GM19397 (cell line): ENCODE results near the gene STXBP6.

ENCODE experiments used
- ATAC-seq: cut with Tn5 transposase; IDR thresholded peaks from one replicate; pipeline ENCODE4 v1.9.1; 2021; ENCODE audit warnings: mild to moderate bottlenecking, moderate library complexity; ENCODE audit not compliant: unreplicated experiment

STXBP6 gene

DNA sequence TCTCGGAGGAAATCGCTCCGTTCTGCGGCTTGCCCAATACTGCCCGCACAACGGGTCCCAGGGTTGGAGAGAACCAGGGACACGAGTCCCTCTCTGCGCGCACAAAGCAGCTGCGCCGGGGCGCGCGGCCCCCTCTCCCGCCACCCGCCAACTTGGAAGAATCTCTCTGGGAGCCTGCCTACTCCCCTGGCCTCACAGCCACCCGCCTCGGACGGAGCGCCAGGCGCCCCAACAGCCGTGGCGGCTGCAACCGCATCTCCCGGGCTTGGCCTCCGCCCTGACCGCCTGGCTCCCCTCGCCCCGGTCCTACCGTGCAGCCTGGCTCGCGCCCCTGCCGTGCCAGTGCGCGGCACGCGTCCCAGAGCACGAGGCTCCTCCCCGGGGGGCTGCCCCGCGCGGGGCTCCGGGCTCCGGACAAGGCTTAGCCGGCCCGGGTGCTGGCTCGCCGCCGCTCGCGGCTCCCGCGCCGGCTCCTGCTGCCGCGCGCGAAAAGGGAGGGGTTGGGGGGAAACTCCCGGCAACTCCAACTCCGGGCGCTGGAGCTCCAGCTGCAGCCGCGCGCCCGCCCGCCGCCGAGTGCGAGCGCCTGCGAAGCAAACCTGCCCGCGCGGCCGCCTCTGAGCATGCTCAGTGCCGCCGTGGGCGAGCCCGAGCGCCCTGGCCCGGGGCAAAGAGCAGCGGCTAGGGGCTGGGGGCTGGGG, at the start of gene STXBP6:
Gene STXBP6 (minus strand): TSS at position 580 of the 701 bp plus-strand sequence. CDS start 75,329 bp downstream, outside the sequence.
- peak; percentile 81 for ATAC-seq

- no peak for ATAC-seq
These were observed 47.2 kb upstream of the STXBP6 start for GRCh38 chr14:25097120-25097519.

DNA sequence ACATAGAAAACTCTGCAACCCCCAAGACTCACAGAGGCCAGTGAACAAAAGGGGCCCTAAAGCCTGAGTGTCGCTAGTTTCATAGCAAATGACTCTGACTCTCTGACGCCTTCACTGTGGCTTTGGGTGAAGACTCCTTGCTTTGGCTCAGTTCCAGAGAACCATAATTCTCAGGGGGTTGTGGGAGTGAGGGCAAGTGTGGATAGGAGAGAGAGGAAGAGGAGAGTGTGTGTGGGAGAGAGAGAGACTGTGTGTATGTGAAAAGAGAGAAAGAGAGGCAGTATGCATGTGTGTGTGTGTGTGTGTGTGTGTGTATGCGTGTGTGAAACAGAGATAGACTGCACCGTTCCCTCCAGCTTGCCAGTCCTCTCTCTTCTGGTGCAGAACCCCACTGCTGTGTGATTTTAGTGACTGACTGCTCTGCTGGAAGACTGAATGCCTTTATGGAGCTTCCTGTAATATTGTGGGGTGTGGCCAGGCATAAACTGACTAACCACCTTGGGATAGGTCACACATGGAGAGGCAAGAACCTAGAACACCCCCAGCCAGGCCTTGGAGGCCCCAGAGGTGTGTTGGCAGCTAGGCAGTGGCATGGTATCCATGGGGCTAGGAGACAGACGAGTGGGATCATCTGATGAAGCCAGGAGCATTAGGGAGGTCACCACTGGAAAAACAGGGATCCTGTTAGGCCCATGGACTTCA, 45.9 kb upstream of the STXBP6 start:
- ATAC-seq, result no peak

DNA sequence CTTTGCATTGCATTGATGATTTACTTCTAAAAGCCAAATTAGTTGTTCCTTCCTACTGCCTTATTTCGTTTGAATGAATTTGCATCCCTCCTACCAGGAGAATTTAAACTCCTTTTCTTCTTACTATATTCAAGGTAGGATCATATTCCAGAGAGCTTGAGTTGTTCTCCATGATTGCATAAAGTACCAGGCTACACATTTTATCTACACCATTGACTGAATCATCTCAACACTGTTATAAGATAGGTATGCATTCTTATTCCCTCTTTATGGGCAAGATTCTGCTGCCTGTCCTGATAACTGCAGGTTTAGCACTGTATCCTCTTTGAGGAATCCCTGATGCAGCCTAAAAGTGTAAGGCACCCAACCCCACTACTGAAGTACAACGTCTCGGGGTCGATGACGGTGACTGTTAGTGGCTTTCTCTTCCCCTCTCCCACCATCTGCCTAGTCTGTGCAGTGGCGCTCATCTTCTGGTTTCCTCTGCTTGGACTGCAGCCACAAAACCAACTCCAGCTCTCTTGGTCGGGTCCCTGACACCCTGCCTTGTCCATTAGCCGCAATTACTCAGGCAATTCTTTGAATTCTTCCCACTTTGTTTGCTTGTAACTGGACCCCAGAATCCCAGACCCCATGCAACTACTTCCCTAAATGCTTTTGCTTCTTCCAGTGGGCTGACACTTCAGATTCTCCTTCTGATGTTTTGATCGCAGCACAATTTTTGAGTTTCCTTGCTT, 44.4 kb upstream of the STXBP6 start:
- ATAC-seq, result no peak

GRCh38 chr14:25092258-25092740, 42.4 kb upstream of the STXBP6 start:
- ATAC-seq, result no peak

GRCh38 chr14:25090716-25091454, 40.9 kb upstream of the STXBP6 start:
- no peak for ATAC-seq

DNA sequence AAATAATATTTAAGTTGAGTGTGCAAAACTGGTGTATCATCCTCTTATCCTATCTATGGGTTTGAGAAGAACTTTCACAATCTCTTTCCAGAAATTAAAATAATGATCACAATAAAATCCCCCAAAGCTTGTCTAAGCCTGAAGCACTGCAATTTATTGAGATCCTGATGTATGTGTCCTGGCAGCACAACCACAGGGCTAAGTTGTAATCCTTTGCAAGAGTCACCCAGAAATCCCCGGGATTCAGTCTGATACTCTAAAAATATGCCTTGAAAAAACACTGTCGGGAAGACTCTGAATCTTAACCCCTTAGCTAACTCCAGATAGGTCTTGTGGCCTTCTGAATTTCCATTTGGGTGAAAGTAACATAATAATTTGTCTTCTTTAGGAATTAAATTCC, 40.3 kb upstream of the STXBP6 start:
- ATAC-seq, result no peak

- ATAC-seq, result no peak
These were observed 39.5 kb upstream of the STXBP6 start for GRCh38 chr14:25089496-25089895.

- ATAC-seq, result no peak
These were observed 37.0 kb upstream of the STXBP6 start for GRCh38 chr14:25086821-25087396.

DNA sequence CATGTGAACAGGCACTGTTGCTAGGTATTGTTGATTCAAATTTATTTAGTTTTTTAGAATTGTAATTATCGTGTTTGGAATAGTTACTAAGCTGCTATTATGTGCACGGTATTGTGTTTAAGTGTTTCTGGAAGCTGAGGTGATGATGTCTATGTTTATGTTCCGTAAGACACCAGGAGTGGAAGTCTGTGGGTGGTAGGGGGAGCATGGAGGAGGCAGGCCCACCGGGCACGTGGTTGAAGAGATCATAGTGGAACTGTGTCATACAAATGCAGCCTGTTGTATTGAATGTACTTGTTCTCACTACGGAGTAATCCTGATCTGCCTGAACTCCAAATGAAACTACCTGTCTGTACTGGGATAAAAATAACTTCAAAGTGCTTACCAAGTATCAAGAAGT, 36.1 kb upstream of the STXBP6 start:
- ATAC-seq, result no peak

GRCh38 chr14:25080682-25081081, 30.7 kb upstream of the STXBP6 start:
- no peak for ATAC-seq

DNA sequence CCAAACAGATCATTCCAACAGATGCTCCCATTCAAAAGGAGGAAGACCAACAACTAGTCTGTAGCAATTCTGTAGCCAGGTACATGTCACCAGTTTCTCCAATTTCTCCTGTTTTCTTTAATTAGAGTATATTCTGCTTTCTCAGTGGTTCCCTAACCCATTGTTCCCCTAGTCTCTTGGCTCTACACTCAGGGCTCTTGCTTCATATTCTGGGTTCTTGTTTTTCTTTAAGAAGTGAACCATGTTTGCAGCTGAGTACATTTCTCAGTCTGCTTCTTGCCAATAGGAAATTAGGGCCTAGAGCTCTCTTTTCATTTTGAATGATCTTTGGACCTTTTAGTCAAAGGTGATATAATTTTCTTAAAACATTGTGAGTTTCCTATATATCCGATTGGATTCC, 29.4 kb upstream of the STXBP6 start:
- ATAC-seq, result no peak

DNA sequence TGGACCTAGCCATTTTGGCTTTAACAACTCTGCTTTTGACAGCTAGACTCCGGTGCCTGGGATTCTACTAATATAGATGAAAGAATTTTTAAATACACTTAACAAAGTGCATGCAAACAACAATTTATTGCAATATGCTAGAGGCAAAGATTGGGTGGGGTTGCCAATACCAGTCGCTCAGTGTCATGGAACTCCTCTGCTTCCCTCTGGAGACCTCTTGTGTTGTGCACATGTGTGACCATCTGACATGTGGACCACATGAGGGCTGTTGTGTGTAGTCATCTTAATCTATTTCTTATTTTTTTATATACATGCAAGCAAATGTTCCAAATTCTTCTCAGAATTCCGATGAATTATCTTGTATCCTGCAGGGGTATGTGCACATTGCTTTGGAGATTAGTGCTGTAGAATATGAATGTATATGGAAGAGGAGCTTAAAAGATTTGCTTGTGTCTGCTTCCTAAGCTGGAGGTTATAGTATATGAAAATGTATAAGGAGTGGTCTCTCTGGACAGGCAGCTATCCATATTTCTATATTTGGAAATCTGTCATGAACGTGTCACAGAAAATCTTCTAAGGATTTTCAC, 24.2 kb upstream of the STXBP6 start:
- no peak for ATAC-seq

DNA sequence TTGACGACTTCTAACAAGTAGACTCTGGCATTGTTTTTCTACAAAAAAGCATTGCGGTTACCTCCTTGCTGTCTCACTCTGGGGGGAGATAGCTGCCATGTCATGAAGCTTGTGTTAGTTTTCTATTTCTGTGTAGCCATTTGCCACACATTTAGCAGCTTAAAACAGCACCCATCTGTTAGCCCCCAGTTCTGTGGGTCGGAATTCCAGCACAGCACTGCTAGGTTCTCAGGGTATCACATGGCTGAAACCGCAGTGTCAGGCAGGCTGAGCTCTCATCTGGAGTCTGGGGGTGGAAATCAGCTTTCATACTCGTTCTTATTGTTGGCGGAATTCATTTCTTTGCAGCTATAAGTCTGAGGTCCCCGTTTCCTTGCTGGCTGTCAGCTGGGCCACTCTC, 19.9 kb upstream of the STXBP6 start:
- ATAC-seq, result no peak

DNA sequence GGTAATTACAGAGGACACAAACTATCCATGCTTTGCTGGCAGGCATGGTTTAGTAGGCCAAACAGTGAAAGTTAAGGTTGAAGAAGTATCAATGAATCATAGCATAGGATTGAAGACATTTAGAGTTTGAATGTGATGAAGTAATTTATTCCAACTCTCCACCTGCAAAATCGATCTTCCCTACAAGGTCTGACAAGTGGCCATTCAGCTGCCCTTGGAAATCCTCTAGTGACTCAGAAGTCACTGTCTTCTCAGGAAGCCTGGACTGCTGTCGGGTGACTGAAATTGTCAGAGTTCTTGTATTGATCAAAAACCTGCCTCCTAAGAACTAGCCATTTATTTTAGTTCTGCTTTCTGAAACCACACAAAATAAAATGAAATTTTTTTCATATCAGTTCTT, 17.7 kb upstream of the STXBP6 start:
- no peak for ATAC-seq

DNA sequence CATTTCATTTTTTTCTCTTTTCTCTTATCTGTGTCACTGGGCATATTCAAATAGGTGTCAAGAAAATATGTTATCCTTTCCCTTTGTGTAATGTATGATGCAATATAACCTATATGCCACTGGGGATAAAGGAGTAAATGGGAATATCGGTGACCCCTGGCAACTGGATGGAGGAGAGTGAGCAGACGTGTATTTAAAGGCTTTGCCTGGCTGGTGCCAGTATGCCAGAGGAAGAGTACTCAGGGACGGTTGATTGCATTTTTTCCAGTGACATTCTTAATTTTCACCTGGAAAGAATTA, 12.0 kb upstream of the STXBP6 start:
- no peak for ATAC-seq

DNA sequence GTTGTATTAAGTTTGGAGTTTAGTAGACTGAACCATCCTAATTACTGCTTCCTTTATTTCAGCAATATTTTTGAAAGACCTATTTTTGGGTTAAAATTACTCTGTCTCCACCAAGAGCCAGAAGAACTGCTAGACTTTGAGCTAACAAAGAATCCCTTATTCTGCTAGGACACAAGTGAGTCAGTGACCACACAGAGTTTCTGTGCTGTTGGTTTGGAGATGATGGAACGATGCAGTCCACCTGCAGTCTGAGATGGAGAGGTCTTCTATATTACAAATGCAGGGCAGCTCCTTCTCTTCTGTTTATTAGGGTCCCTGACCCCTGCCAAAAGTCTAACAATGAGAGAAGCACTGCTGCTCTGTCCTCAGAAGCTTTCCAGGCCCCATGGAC, 6.7 kb upstream of the STXBP6 start:
- no peak for ATAC-seq

DNA sequence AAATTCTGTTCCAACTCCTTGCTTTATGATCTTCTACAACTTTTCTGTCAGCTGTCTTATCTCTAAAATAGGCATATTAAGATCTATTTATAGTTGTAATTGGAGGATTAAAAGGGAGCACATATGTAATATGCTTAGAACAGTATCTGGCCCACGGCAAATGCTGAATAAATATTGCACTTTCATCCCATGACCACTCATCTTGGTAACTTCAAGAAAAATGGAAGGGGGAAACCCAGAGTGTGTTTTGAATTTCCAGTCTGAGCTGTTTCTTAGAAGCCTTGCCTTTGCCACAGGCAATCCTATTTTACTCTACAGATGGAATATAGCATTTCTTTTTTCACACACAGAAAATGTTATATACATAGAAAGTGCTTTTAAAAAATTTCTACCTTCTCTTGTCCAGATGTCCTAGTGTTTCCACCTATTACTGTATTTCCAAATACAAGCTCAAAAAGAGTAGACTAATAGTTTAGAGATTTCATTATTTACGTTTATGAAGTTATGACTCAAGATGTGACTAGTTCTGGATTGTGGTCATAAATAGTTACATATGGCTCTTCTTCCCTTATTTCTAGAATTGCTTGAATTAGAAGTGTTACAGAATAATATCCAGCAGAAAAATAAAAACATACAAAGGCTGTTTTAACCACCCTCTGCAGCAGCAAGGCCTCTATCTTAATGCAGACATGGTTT, 6.2 kb upstream of the STXBP6 start:
- no peak for ATAC-seq

DNA sequence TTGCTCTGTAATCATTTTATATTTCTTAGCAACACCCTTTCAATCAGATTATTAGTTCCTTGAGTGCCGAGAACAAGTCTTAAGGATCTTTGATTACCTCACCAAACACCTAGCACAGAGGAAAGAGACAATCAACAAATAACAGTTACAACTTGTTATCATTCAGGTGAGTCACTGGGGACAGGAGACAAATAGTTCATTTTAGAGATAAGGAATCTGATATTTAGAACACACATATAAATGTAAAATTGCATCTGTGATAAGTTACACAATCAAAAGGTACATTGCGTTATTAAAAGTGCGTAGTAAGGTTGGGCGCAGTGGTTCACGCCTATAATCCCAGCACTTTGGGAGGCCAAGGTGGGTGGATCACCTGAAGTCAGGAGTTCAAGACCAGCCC, 5.1 kb upstream of the STXBP6 start:
- ATAC-seq, result no peak

- ATAC-seq, result no peak
These were observed 3.6 kb upstream of the STXBP6 start for GRCh38 chr14:25053585-25053984.
